Mucosa of descending colon (tissue), 3 donors: ENCODE results near the gene MCF2L. TPM values are rescaled to one million over a fixed set of nuclear protein-coding genes. Genes with fewer than 3 reads are reported as not detected.

Experiments used
- ATAC-seq: fragments of 200-7000 bp; cut with Tn5 transposase; one replicate; pipeline ENCODE4 v1.9.1; 2020; ENCODE audit warnings: mild to moderate bottlenecking, moderate library complexity
- DNase-seq, 3 donors: peaks; one replicate each; pipeline ENCODE4 v3.0.0-alpha.2; 2020
- H3K36me3 ChIP-seq: fragments of 200-600 bp; one replicate; pipeline ENCODE4 v1.8.0; 2021; ENCODE audit warnings: low read depth, mild to moderate bottlenecking
- H3K4me1 ChIP-seq: fragments of 200-600 bp; one replicate; pipeline ENCODE4 v1.8.0; 2021; ENCODE audit warnings: low read depth, mild to moderate bottlenecking
- H3K4me3 ChIP-seq: fragments of 200-600 bp; one replicate; pipeline ENCODE4 v1.8.0; 2021; ENCODE audit warnings: mild to moderate bottlenecking
- H3K9me3 ChIP-seq: fragments of 200-600 bp; one replicate; pipeline ENCODE4 v1.8.0; 2021; ENCODE audit warnings: mild to moderate bottlenecking
- intact Hi-C, 2 donors: fragments of 100-400 bp; cut with DNase I in 1 of 2; cut with micrococcal nuclease in 1 of 2; formaldehyde crosslinking; loops; one replicate each; pipeline versions ENCODE4 v1.11.0 to v1.11.1; 2022; cut with DNase I, micrococcal nuclease
- total RNA-seq, 3 donors: library from RNA; stranded (reverse); fragmentation: NEBNext Ultra II Directional in 2 of 3; extraction: Animal tissue kit (Norgen Biotek cat#: 25700) in 2 of 3; gene quantifications; one replicate each; pipeline versions ENCODE4 v1.2.1 to v1.2.4, GENCODE V29; 2021 to 2023
- TF ChIP-seq, protein P1 (sequence below): fragments of 200-600 bp; IDR thresholded peaks from one replicate; pipeline ENCODE4 v1.8.0; 2022; ENCODE audit warnings: antibody characterized with exemption, mild to moderate bottlenecking
- donor health status: DM: no; HTN: no; CAD: no; lungs with moderate emphysema.
- donor health status: DM: no; HTN: no; CAD: no.
- donor health status: DM: no; HTN: yes; CAD: no.

The MCF2L gene
- total RNA-seq, 3 donors from 2014 or later, result 53.9 to 109 (median 95.4) TPM

DNA sequence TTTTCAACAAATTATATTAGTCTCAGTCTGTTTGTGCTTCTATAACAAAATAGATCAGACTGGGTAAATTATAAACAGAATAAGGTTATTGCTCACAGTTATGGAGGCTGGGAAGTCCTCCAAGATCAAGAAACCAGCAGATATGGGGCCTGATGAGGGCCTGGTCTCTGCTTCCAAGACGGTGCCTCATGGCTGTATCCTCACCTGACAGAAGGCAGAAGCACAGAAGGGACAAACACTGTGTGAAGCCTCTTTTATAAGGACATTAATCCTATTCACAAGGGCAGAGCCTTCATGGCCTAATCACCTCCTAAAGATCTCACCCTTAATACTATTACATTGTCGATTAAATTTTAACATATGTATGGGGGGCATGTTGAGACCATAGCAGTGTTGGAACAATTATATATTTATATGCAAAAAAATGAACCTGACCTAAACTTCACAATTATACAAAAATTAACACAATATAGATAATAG lies 166.3 kb downstream of the MCF2L start:
- TF ChIP-seq, protein P1, sequence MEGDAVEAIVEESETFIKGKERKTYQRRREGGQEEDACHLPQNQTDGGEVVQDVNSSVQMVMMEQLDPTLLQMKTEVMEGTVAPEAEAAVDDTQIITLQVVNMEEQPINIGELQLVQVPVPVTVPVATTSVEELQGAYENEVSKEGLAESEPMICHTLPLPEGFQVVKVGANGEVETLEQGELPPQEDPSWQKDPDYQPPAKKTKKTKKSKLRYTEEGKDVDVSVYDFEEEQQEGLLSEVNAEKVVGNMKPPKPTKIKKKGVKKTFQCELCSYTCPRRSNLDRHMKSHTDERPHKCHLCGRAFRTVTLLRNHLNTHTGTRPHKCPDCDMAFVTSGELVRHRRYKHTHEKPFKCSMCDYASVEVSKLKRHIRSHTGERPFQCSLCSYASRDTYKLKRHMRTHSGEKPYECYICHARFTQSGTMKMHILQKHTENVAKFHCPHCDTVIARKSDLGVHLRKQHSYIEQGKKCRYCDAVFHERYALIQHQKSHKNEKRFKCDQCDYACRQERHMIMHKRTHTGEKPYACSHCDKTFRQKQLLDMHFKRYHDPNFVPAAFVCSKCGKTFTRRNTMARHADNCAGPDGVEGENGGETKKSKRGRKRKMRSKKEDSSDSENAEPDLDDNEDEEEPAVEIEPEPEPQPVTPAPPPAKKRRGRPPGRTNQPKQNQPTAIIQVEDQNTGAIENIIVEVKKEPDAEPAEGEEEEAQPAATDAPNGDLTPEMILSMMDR, result no peak
- Histone ChIP-seq H3K9me3 (no peaks in the 10 kb centered on the region), H3K4me1 (no peaks in the 10 kb centered on the region), H3K4me3 (no peak overlapping the region), H3K36me3 (no peaks in the 10 kb centered on the region)
- intact Hi-C loops, result no loop called here
- ATAC-seq, result no peak
- no peak for DNase-seq

DNA sequence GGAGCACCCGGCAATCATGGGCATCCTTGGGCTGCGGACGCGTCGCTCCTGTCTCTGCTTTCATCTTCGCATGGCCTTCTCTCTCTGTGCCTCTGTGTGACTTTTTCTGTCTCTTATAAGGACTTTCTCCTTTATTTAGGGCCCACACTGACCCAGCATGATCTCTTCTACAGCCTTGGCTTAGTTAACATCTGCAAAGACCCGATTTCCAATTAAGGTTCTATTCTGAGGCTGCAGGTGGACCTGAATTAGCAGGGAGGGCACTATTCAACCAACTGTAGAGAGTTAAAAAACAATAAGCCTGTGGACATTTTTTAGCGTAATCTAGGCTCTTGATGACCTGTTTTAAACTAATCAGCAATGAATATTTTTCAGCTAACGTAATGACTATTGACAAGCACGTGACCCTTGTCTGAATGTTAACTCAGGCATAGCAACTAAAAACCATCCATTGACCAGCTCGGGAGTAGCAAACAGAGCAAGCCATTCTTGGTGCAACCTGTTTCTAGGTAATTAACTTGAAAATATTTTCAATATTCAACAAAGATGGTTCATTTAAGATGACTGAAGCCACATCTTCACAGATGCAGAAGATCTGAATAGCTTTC lies 168.8 kb downstream of the MCF2L start:
- intact Hi-C loops, result no loop called here
- ATAC-seq (no peak), DNase-seq (no peak)
- no peak overlapping the region for H3K4me3 ChIP-seq
- no peaks in the 10 kb centered on the region for H3K9me3 ChIP-seq
- H3K36me3 ChIP-seq, result no peaks in the 10 kb centered on the region
- no peaks in the 10 kb centered on the region for H3K4me1 ChIP-seq
- TF ChIP-seq, protein P1, result no peak

DNA sequence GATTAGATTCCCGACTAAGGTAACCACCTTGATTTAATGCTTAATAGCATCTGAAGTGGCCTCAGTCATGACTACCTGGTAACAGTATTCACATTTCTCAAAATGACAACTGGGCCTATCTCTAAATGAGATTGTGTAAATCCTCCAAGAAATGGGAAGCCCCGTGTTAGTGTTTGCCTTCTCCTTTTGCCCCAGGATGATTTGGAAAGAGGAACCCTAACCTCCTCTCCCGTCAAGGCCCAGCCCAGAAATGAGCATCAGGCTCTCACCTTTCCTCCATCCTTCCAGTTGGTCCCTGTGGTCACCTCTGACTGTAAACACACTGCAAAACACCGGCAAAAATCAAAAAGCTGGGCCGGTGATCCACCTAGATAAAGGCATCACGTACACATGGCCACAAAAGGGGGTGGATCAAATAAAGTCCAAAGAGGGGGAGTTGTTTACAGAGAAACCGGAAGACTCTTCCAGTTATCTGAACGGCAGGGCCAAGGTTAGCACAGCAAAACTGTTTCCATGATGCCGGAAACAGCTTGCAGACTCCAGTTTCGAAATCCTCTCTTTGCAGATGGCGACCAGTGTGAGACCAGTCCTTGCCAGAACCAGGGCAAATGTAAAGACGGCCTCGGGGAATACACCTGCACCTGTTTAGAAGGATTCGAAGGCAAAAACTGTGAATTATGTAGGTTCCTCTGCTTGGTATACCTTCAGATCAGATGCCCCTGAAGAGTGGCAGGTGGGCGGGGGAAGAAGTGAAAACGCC lies 170.0 kb downstream of the MCF2L start:
- no peaks in the 10 kb centered on the region for H3K4me1 ChIP-seq
- H3K9me3 ChIP-seq, result no peaks in the 10 kb centered on the region
- no peaks in the 10 kb centered on the region for H3K36me3 ChIP-seq
- DNase-seq, result no peak
- TF ChIP-seq, protein P1, result no peak
- intact Hi-C loops, result no loop called here
- no peak for ATAC-seq
- H3K4me3 ChIP-seq, result no peak overlapping the region

DNA sequence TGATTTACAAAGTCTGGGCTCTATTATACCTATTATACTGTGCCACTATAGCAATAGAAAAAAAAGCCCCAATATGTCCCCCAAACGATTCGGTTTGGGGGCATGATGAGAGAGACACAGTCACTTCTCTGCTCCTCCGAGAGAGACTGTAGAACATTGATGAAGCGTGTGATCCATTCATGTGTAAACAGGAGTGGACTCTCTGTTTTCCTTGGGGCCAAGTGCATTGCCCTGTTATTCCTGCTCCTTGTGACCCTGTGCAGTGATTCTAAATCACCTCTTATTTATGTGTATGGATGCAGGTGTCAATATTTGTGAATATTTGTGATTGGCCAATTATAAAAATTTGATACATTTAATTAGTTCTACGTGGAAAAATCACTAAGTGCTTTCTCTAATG lies 170.6 kb downstream of the MCF2L start:
- intact Hi-C loops, result no loop called here
- TF ChIP-seq, protein P1, result no peak
- no peak overlapping the region for H3K4me3 ChIP-seq
- DNase-seq (no peak), ATAC-seq (no peak)
- H3K4me1 ChIP-seq, result no peaks in the 10 kb centered on the region
- H3K9me3 ChIP-seq, result no peaks in the 10 kb centered on the region
- no peaks in the 10 kb centered on the region for H3K36me3 ChIP-seq

DNA sequence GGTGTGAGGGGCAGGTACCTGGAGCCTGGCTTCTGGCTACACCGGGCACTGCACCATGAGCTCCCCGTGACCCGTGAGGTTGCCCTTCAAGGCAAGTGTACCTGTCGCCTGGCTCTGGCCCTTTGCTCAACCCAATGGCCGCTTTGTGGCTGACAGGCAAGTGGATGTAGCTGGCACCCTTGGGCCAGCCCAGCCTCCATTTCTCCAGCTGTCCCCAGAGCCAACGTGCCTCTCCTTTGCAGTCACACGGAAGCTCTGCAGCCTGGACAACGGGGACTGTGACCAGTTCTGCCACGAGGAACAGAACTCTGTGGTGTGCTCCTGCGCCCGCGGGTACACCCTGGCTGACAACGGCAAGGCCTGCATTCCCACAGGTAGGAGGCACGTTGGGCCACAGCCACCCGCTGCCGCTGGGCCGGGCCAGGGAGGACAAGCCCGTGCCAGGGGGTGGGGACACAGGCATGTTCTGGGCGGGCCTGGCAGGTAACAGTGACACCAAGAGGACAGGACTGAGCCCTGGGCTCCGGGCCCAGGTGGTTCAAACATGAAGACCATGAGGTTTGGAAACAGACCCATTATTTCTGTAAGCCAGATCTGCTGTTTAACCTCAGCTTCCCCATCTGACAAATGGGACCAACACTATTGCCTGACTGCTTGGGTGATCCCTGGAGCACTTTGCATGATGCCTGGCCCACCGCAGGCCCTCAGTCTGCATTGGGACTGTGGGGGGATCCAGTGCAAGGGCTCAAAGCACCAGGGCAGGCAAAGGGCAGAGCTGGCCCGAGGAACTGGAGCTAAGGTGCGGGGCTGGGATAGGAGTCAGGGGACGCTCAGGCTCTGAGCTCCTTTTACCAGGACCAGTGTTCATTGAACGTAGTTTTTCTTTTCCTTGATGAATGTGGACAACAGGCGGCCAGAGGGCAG lies 171.9 kb downstream of the MCF2L start:
- TF ChIP-seq, protein P1, result no peak
- Histone ChIP-seq H3K9me3 (no peaks in the 10 kb centered on the region), H3K4me1 (no peaks in the 10 kb centered on the region), H3K4me3 (no peak overlapping the region), H3K36me3 (no peaks in the 10 kb centered on the region)
- no peak for ATAC-seq
- intact Hi-C loops, result no loop called here
- DNase-seq, result no peak
